Measurements from ENCODE around the gene ZFP36L1.

- TF ChIP-seq POLR2A (IDR thresholded peaks at IDR 0.05) (no peak), CTCF (IDR thresholded peaks at IDR 0.05) (no peak)
These were observed 43.1 kb downstream of the ZFP36L1 start for GRCh38 chr14:68749487-68750475.

Measured in ovary (tissue), 3 donors.